CD14-positive monocyte (primary cell): ENCODE data around the gene BANP. TPM values are rescaled to one million over a fixed set of nuclear protein-coding genes. Genes with fewer than 3 reads are reported as not detected.

Experiments used
- DNase-seq, 3 donors: peaks; one replicate each; pipeline ENCODE4 v3.0.0-alpha.2; 2011 to 2022
- H2AFZ ChIP-seq: 2 replicates; pipeline ENCODE4 v1.6.0; 2012; ENCODE audit warnings: mild to moderate bottlenecking, low read depth, low read length, inconsistent platforms; ENCODE audit not compliant: insufficient read depth, poor library complexity, severe bottlenecking
- H3K27ac ChIP-seq, 2 donors: 1 replicate in 1 of 2; 2 replicates in 1 of 2; pipeline ENCODE4 v1.5.1; 2012 to 2013; ENCODE audit warnings: low read length in 2 of 2, control low read depth in 1 of 2, inconsistent platforms in 1 of 2, low read depth in 1 of 2, mild to moderate bottlenecking in 1 of 2
- H3K27me3 ChIP-seq, 2 donors: one replicate each; pipeline versions ENCODE4 v1.6.0 to v1.6.1; 2011 to 2013; ENCODE audit warnings: low read length in 2 of 2; ENCODE audit not compliant: control insufficient read depth in 2 of 2, insufficient read depth in 2 of 2
- H3K36me3 ChIP-seq, 2 donors: replicated peaks in 1 of 2; 1 replicate in 1 of 2; 2 replicates in 1 of 2; pipeline versions ENCODE4 v1.5.1 to v1.6.1; 2012 to 2013; ENCODE audit warnings: low read length in 2 of 2, control low read depth in 1 of 2, inconsistent platforms in 1 of 2, mild to moderate bottlenecking in 1 of 2; ENCODE audit not compliant: insufficient read depth in 2 of 2, control insufficient read depth in 1 of 2
- H3K4me1 ChIP-seq, 2 donors: 1 replicate in 1 of 2; 2 replicates in 1 of 2; pipeline versions ENCODE4 v1.5.1 to v1.6.1; 2012 to 2013; ENCODE audit warnings: low read length in 2 of 2, control low read depth in 1 of 2, inconsistent platforms in 1 of 2, mild to moderate bottlenecking in 1 of 2, moderate library complexity in 1 of 2; ENCODE audit not compliant: insufficient read depth in 2 of 2, control insufficient read depth in 1 of 2
- H3K4me2 ChIP-seq: replicated peaks from 2 replicates; pipeline ENCODE3; 2012; ENCODE audit warnings: low read length, moderate library complexity, mild to moderate bottlenecking; ENCODE audit not compliant: poor library complexity, severe bottlenecking; ENCODE audit errors: extremely low read depth
- H3K4me3 ChIP-seq, 3 experiments: fragments of 200-600 bp in 1 of 3; sonication (generic) in 1 of 3; replicated peaks in 1 of 3; 1 replicate in 2 of 3; 2 replicates in 1 of 3; pipeline ENCODE4 v1.5.1; 2011 to 2013; ENCODE audit warnings: low read length in 3 of 3, mild to moderate bottlenecking in 3 of 3, control low read depth in 2 of 3, low read depth in 2 of 3, inconsistent platforms in 1 of 3, moderate library complexity in 1 of 3
- H3K79me2 ChIP-seq: 2 replicates; pipeline ENCODE4 v1.6.0; 2012; ENCODE audit warnings: mild to moderate bottlenecking, control low read depth, inconsistent platforms, low read length, moderate library complexity; ENCODE audit not compliant: insufficient read depth
- H3K9ac ChIP-seq: 2 replicates; pipeline ENCODE4 v1.6.0; 2017; ENCODE audit warnings: low read length, mild to moderate bottlenecking; ENCODE audit not compliant: insufficient read depth, poor library complexity, severe bottlenecking
- H3K9me3 ChIP-seq, 2 donors: replicated peaks in 1 of 2; 1 replicate in 1 of 2; 2 replicates in 1 of 2; pipeline versions ENCODE4 v1.5.1 to v1.6.1; 2012 to 2013; ENCODE audit warnings: low read length in 2 of 2, control low read depth in 1 of 2; ENCODE audit not compliant: control insufficient read depth in 1 of 2, insufficient read depth in 1 of 2
- H4K20me1 ChIP-seq: 2 replicates; pipeline ENCODE4 v1.6.0; 2012; ENCODE audit warnings: mild to moderate bottlenecking, low read length, control low read depth, moderate library complexity; ENCODE audit not compliant: insufficient read depth
- H3K27ac Mint-ChIP-seq, 7 donors: one replicate each; pipeline ENCODE4 v1.8.0; 2020; ENCODE audit warnings: mild to moderate bottlenecking in 7 of 7, mixed read lengths in 7 of 7, moderate library complexity in 6 of 7, inconsistent platforms in 2 of 7
- H3K27me3 Mint-ChIP-seq, 3 donors: one replicate each; pipeline ENCODE4 v1.8.0; 2021 to 2022; ENCODE audit warnings: low read depth in 3 of 3, mild to moderate bottlenecking in 3 of 3, mixed read lengths in 3 of 3, moderate library complexity in 3 of 3, inconsistent platforms in 1 of 3
- H3K36me3 Mint-ChIP-seq, 2 donors: one replicate each; pipeline ENCODE4 v1.8.0; 2020; ENCODE audit warnings: mixed read lengths in 2 of 2, inconsistent platforms in 1 of 2, mild to moderate bottlenecking in 1 of 2
- H3K4me1 Mint-ChIP-seq: one replicate; pipeline ENCODE4 v1.8.0; 2020; ENCODE audit warnings: mild to moderate bottlenecking, mixed read lengths
- H3K4me3 Mint-ChIP-seq, 2 donors: one replicate each; pipeline ENCODE4 v1.8.0; 2020; ENCODE audit warnings: mild to moderate bottlenecking in 2 of 2, mixed read lengths in 2 of 2, moderate library complexity in 1 of 2
- H3K9me3 Mint-ChIP-seq, 7 donors: one replicate each; pipeline ENCODE4 v1.8.0; 2020 to 2022; ENCODE audit warnings: mixed read lengths in 7 of 7, mild to moderate bottlenecking in 6 of 7, moderate library complexity in 6 of 7, inconsistent platforms in 2 of 7
- CTCF ChIP-seq: fragments of 200-600 bp; IDR thresholded peaks from one replicate; pipeline ENCODE4 v1.8.0; 2022; ENCODE audit warnings: antibody characterized with exemption, mild to moderate bottlenecking
- WGBS: methylation state at CpG from one replicate; pipeline ENCODE4 v1.1.5; 2013; ENCODE audit warnings: missing lambda C conversion rate; ENCODE audit not compliant: insufficient coverage; 5-methylcytosine and 5-hydroxymethylcytosine counted together
- intact Hi-C, 2 donors: fragments of 100-400 bp; cut with micrococcal nuclease; formaldehyde crosslinking; loops; one replicate each; pipeline versions ENCODE4 v1.15.0 to v1.15.1; 2023
- polyA plus RNA-seq, 3 donors: library from polyadenylated mRNA; depleted of rRNA in 1 of 3; unstranded in 2 of 3; stranded (reverse) in 1 of 3; fragments of 300-500 nt in 2 of 3; fragments of >200 nt in 1 of 3; fragmentation: Illumina TruSeq in 2 of 3; gene quantifications; 1 replicate in 2 of 3; 2 replicates in 1 of 3; pipeline ENCODE4 v1.2.3, GENCODE V29; 2012 to 2021

Gene BANP
- polyA plus RNA-seq, 3 donors = 10.1 to 40.9 (median 11.7) TPM

- H3K4me3 Mint-ChIP-seq = no peak overlapping the region
- no peak overlapping the region for H3K27ac ChIP-seq
- no peaks in the 10 kb centered on the region for H3K79me2 ChIP-seq
- H3K4me1 Mint-ChIP-seq = peaks cover 21% of the 10 kb centered on the region
- peaks cover 50 to 63% of the 10 kb centered on the region in 2 donors for H3K36me3 Mint-ChIP-seq
- H3K9me3 ChIP-seq = no peaks in the 10 kb centered on the region
- H4K20me1 ChIP-seq = peaks cover 5% of the 10 kb centered on the region
- peaks cover 0 to 2% (median 0%) of the 10 kb centered on the region in 3 donors for H3K27me3 Mint-ChIP-seq
- H2AFZ ChIP-seq = no peak overlapping the region
- no peak overlapping the region for H3K9ac ChIP-seq
- intact Hi-C loops = no loop called here
- no peak for DNase-seq
- no peak overlapping the region for H3K4me3 ChIP-seq
- peak overlapping the region in 1 of 7 donors; percentile 56 for H3K27ac Mint-ChIP-seq
- no peaks in the 10 kb centered on the region for H3K27me3 ChIP-seq
- H3K4me2 ChIP-seq = no peak overlapping the region
- H3K36me3 ChIP-seq = peaks cover 14 to 63% of the 10 kb centered on the region in 2 donors
- no peak for TF ChIP-seq CTCF
- H3K9me3 Mint-ChIP-seq = peaks cover 0 to 2% (median 0%) of the 10 kb centered on the region in 7 donors
- WGBS = 95% methylated on average over 11 of the region's 15 CpGs
- peaks cover 20 to 21% of the 10 kb centered on the region in 2 donors for H3K4me1 ChIP-seq
These were observed 97.8 kb downstream of the BANP start for GRCh38 chr16:88048985-88049384.

DNA sequence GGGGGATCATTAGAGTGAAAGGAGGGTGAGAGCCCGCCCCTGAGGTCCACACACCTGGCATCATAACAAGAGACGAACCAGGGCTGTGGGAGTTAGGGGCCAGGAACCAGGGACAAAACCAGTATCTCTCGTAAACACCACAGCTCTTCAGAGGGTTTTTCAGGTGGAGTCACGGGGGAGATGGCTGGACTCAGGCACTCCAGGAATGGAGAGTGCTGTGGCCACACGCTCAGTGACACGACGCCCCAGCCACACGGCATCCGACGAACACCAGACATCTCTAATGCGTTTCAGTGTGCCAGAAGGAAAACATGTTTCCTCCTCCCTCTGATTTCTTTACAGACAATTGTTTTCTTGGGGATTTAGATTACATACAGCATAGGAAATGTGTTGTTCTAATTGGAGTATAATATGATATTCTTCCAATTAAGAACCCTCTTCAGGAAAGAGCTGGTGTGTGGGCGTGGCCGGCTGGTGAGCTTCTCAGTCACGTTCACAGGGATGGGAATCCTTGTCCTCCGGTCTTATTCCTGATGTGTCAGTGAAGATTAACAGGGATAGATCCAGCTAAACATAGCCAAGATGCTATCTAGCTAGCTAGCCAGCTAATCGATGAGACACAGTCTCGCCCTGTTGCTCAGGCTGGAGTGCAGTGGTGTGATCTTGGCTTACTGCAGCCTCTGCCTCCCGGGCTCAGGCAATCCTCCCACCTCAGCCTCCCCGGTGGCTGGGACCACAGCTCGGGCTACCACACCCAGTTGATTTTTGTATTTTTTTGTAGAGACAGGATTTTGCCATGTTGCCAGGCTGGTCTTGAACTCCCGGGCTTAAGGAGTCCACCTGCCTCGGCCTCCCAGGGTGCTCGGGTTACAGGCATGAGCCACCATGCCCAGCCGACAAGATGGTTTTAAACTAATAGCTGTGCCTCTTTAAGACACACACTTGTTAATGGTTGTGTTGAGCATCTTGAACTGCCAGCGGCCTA is 98.6 kb downstream of the BANP start:
- Histone ChIP-seq H2AFZ (no peak overlapping the region), H3K9ac (no peak overlapping the region), H3K36me3 (peaks cover 14 to 64% of the 10 kb centered on the region in 2 donors), H4K20me1 (peaks cover 5% of the 10 kb centered on the region), H3K79me2 (no peaks in the 10 kb centered on the region), H3K4me2 (no peak overlapping the region), H3K4me3 (no peak overlapping the region), H3K4me1 (peaks cover 12% of the 10 kb centered on the region in 2 donors), H3K9me3 (no peaks in the 10 kb centered on the region), H3K27ac (no peak overlapping the region), H3K27me3 (no peaks in the 10 kb centered on the region)
- Mint-ChIP-seq H3K9me3 (peaks cover 0 to 2% (median 0%) of the 10 kb centered on the region in 7 donors), H3K4me3 (no peak overlapping the region), H3K27me3 (peaks cover 0 to 2% (median 0%) of the 10 kb centered on the region in 3 donors), H3K36me3 (peaks cover 50 to 63% of the 10 kb centered on the region in 2 donors), H3K27ac (peak overlapping the region in 2 of 7 donors; percentile 50 to 75), H3K4me1 (peaks cover 15% of the 10 kb centered on the region)
- TF ChIP-seq CTCF = no peak
- no peak for DNase-seq
- 90% methylated on average over 9 of the region's 25 CpGs for WGBS
- intact Hi-C loops = no loop called here
